Measurements from ENCODE around the gene MRPL34. TPM values are rescaled to one million over a fixed set of nuclear protein-coding genes. Genes with fewer than 3 reads are reported as not detected.
A peak's percentile ranks its signal among the peaks of the same experiment; 100 is the strongest.

MRPL34 gene
- 100 to 1,000 TPM in 3 of 4 donors, 10 to 100 TPM in 1; 95.0 to 175 (median 113) TPM for total RNA-seq

GRCh38 chr19:17305517-17306284 is at the start of gene MRPL34:
MRPL34 (plus strand) TSS chr19:17305872; CDS start chr19:17305893, 21 bp downstream.
- Histone ChIP-seq H3K36me3 (peaks cover 0 to 8% of the 10 kb centered on the region in 2 donors), H3K27ac (peak within 1 kb of the TSS; percentile 64 to 94 (median 91)), H3K9me3 (no peaks in the 10 kb centered on the region), H3K4me3 (peak within 1 kb of the TSS; percentile 53 to 81), H3K4me1 (peaks cover 0 to 90% (median 43%) of the 10 kb centered on the region in 3 donors), H3K27me3 (no peaks in the 10 kb centered on the region)
- peak; percentile 80 for ATAC-seq
- no CpG with 5 or more reads among the region's 55 CpGs for WGBS, 2 donors (ENCODE audit: low coverage in 1 of 2)
- TF ChIP-seq POLR2A (IDR thresholded peaks at IDR 0.05), result peak in 1 of 2 donors; percentile 40
- peak in 3 of 4 experiments; percentile 83 to 92 (median 91) for TF ChIP-seq CTCF (IDR thresholded peaks at IDR 0.05)
- no peak for TF ChIP-seq POLR2AphosphoS5 (IDR thresholded peaks at IDR 0.05)

GRCh38 chr19:17256130-17256529 is 49.5 kb upstream of the MRPL34 start:
- ATAC-seq, result no peak
- H3K4me1 ChIP-seq, result no peaks in the 10 kb centered on the region
- H3K27me3 ChIP-seq, result no peaks in the 10 kb centered on the region
- 69 to 86% methylated on average over 2 of the region's 3 CpGs for WGBS, 2 donors (ENCODE audit: low coverage in 1 of 2)
- no peak overlapping the region for H3K27ac ChIP-seq
- peaks cover 0 to 3% of the 10 kb centered on the region in 2 donors for H3K36me3 ChIP-seq
- TF ChIP-seq CTCF (IDR thresholded peaks at IDR 0.05) (no peak), POLR2A (IDR thresholded peaks at IDR 0.05) (no peak), POLR2AphosphoS5 (IDR thresholded peaks at IDR 0.05) (no peak), EP300 (IDR thresholded peaks at IDR 0.05) (no peak)
- peaks cover 0 to 9% (median 0%) of the 10 kb centered on the region in 3 donors for H3K9me3 ChIP-seq
- H3K4me3 ChIP-seq, result no peak overlapping the region

GRCh38 chr19:17259118-17259780 is 46.4 kb upstream of the MRPL34 start:
- Histone ChIP-seq H3K36me3 (peaks cover 0 to 3% of the 10 kb centered on the region in 2 donors), H3K27ac (no peak overlapping the region), H3K27me3 (no peaks in the 10 kb centered on the region), H3K9me3 (peaks cover 0 to 9% (median 0%) of the 10 kb centered on the region in 3 donors), H3K4me1 (no peaks in the 10 kb centered on the region), H3K4me3 (no peak overlapping the region)
- WGBS, 2 donors (ENCODE audit: low coverage in 1 of 2), result 80 to 84% methylated on average over 2 to 8 of the region's 9 CpGs
- TF ChIP-seq CTCF (IDR thresholded peaks at IDR 0.05), result no peak
- TF ChIP-seq POLR2A (IDR thresholded peaks at IDR 0.05), result no peak
- TF ChIP-seq EP300 (IDR thresholded peaks at IDR 0.05), result no peak
- ATAC-seq, result no peak

- no CpG with 5 or more reads among the region's 1 CpG for WGBS, 2 donors (ENCODE audit: low coverage in 1 of 2)
- Histone ChIP-seq H3K27ac (no peak overlapping the region), H3K4me1 (no peaks in the 10 kb centered on the region), H3K36me3 (peaks cover 0 to 3% of the 10 kb centered on the region in 2 donors), H3K27me3 (no peaks in the 10 kb centered on the region), H3K4me3 (no peak overlapping the region), H3K9me3 (peaks cover 0 to 9% (median 0%) of the 10 kb centered on the region in 3 donors)
- TF ChIP-seq EP300 (IDR thresholded peaks at IDR 0.05) (no peak), POLR2A (IDR thresholded peaks at IDR 0.05) (no peak), CTCF (IDR thresholded peaks at IDR 0.05) (no peak), POLR2AphosphoS5 (IDR thresholded peaks at IDR 0.05) (no peak)
- ATAC-seq, result no peak
These were observed 45.7 kb upstream of the MRPL34 start for GRCh38 chr19:17259934-17260333.
